ENCODE results near the gene MT1F. TPM values are rescaled to one million over a fixed set of nuclear protein-coding genes. Genes with fewer than 3 reads are reported as not detected.

Gene MT1F
- total RNA-seq, 1 experiment from 2014 or later: 2.1 TPM

DNA sequence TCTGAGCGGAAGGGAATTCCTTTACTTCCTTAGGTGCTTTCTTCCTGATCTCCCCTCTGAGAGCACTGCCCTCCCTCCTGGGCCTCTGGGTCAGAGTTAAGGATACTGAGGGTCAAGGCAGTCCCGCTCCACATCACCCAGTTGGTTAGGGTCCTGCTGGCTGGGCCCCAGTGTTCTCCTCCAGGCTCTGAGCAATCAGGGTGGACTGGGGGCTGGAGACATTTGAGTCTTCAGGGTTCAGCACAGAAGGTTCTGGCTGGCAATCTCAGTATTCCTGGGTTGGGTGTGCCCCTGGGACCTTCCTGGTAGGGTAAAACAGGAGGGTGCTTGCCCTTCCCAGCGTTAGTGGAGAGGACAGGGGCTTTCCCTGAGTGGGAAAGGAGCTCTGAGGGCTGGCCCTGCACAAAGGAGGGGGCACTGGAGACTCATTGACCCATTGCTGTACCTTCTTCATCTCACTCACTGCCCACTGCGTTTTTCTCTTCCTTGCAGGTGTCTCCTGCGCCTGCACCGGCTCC lies 24.9 kb upstream of the MT1F start:
- in situ Hi-C loops (cut with HindIII; ENCODE audit: low pct_unique_long_range_greater_than_20kb, low sequenced_read_pairs): no loop called here
- DNase-seq (ENCODE audit: low read depth, low spot score) (no peak), ATAC-seq (no peak)
- H3K27me3 ChIP-seq (ENCODE audit: control insufficient read depth, insufficient read depth, low read length): no peaks in the 10 kb centered on the region
- no peaks in the 10 kb centered on the region for H3K9me3 ChIP-seq (ENCODE audit: control insufficient read depth, insufficient read depth, low read depth, low read length)
- no peak for TF ChIP-seq CTCF (IDR thresholded peaks at IDR 0.05)
- TF ChIP-seq SIN3A (IDR thresholded peaks at IDR 0.05; ENCODE audit: borderline replicate concordance, insufficient read depth, low read depth, low read length): no peak
- TF ChIP-seq REST (IDR thresholded peaks at IDR 0.05; ENCODE audit: insufficient read depth in 1 of 2, low read depth in 2 of 2, low read length in 1 of 2): no peak
- TF ChIP-seq TCF7L2 (IDR thresholded peaks at IDR 0.05; ENCODE audit: low read depth, low read length): no peak
- TF ChIP-seq POLR2AphosphoS5 (IDR thresholded peaks at IDR 0.05; ENCODE audit: low read depth, low read length): no peak
- POLR2A ChIA-PET: no interaction called here
- intact Hi-C loops (cut with micrococcal nuclease; ENCODE audit: unreplicated experiment): no loop called here
- H3K27ac ChIP-seq (ENCODE audit: low read length): no peak overlapping the region
- H3K36me3 ChIP-seq (ENCODE audit: control insufficient read depth, insufficient read depth, low read length): no peaks in the 10 kb centered on the region
- CTCF ChIA-PET: no interaction called here
- peaks cover 16% of the 10 kb centered on the region for H3K4me1 ChIP-seq (ENCODE audit: control insufficient read depth, insufficient read depth, low read length)
- no TSS peak for BruUV-seq (replicated peaks)
- peak overlapping the region in 1 of 2 experiments; percentile 22; a peak in 1 of 4 replicates for H3K4me3 ChIP-seq (ENCODE audit: low read depth in 2 of 2, low read length in 2 of 2)

DNA sequence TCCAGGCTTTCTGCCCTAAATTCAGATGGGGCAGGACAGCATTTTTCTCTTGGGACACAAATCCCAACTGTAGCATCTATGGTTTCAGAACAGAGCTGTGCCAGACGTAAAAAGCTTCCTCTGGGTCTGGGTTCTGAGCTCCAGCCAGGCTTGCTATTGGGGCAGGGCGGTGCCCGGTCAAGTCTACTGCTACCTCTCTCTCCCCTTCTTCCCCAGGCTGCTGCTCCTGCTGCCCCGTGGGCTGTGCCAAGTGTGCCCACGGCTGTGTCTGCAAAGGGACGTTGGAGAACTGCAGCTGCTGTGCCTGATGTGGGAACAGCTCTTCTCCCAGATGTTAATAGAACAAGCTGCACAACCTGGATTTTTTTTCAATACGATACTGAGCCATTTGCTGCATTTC lies 24.2 kb upstream of the MT1F start:
- no TSS peak for BruUV-seq (replicated peaks)
- POLR2A ChIA-PET: no interaction called here
- TF ChIP-seq CTCF (IDR thresholded peaks at IDR 0.05) (no peak), REST (IDR thresholded peaks at IDR 0.05; ENCODE audit: insufficient read depth in 1 of 2, low read depth in 2 of 2, low read length in 1 of 2) (no peak), POLR2AphosphoS5 (IDR thresholded peaks at IDR 0.05; ENCODE audit: low read depth, low read length) (no peak), SIN3A (IDR thresholded peaks at IDR 0.05; ENCODE audit: borderline replicate concordance, insufficient read depth, low read depth, low read length) (no peak), TCF7L2 (IDR thresholded peaks at IDR 0.05; ENCODE audit: low read depth, low read length) (no peak)

More for the DNA sequence above, 24.2 kb upstream of the MT1F start:
- H3K4me1 ChIP-seq (ENCODE audit: control insufficient read depth, insufficient read depth, low read length): peaks cover 13% of the 10 kb centered on the region
- H3K36me3 ChIP-seq (ENCODE audit: control insufficient read depth, insufficient read depth, low read length): no peaks in the 10 kb centered on the region
- H3K4me3 ChIP-seq (ENCODE audit: low read depth in 2 of 2, low read length in 2 of 2): no peak overlapping the region
- in situ Hi-C loops (cut with HindIII; ENCODE audit: low pct_unique_long_range_greater_than_20kb, low sequenced_read_pairs) (no loop called here), intact Hi-C loops (cut with micrococcal nuclease; ENCODE audit: unreplicated experiment) (no loop called here)
- DNase-seq (ENCODE audit: low read depth, low spot score) (no peak), ATAC-seq (no peak)
- H3K27me3 ChIP-seq (ENCODE audit: control insufficient read depth, insufficient read depth, low read length): no peaks in the 10 kb centered on the region
- H3K9me3 ChIP-seq (ENCODE audit: control insufficient read depth, insufficient read depth, low read depth, low read length): no peaks in the 10 kb centered on the region
- no peak overlapping the region for H3K27ac ChIP-seq (ENCODE audit: low read length)
- CTCF ChIA-PET: no interaction called here

All from Panc1 (cell line).